SU-DHL-6 (cell line): ENCODE measurements around the gene SFXN1.

ENCODE experiments used
- H2AFZ ChIP-seq: fragments of 200-600 bp; sonication (generic); 2 replicates; pipeline ENCODE4 v1.6.1; 2014; ENCODE audit warnings: low read depth, mild to moderate bottlenecking, moderate library complexity, mixed read lengths, antibody characterized with exemption, low read length; ENCODE audit not compliant: severe bottlenecking
- H3F3A ChIP-seq: fragments of 200-600 bp; shearing (Covaris generic); 2 replicates; pipeline ENCODE4 v1.6.0; 2016; ENCODE audit warnings: antibody characterized with exemption, mild to moderate bottlenecking; ENCODE audit not compliant: insufficient read depth
- H3K27ac ChIP-seq: fragments of 200-600 bp; sonication (generic); 2 replicates; pipeline ENCODE4 v1.5.1; 2016; ENCODE audit warnings: low read depth, mild to moderate bottlenecking, low read length, moderate library complexity, mixed read lengths
- H3K27me3 ChIP-seq: fragments of 200-600 bp; sonication (generic), shearing (Covaris generic); 2 replicates; pipeline ENCODE4 v1.6.0; 2014; ENCODE audit warnings: mild to moderate bottlenecking, low read length
- H3K36me3 ChIP-seq: fragments of 200-600 bp; sonication (generic); 2 replicates; pipeline ENCODE4 v1.6.1; 2014; ENCODE audit warnings: mild to moderate bottlenecking, low read length, mixed read lengths
- H3K4me2 ChIP-seq: fragments of 300-600, 200-600 bp; shearing (Covaris generic), sonication (generic); 2 replicates; pipeline ENCODE4 v1.6.0; 2014; ENCODE audit warnings: low read length, low read depth, mild to moderate bottlenecking; ENCODE audit not compliant: poor library complexity, severe bottlenecking
- H3K4me3 ChIP-seq: fragments of 200-600 bp; sonication (generic); 2 replicates; pipeline ENCODE4 v1.5.1; 2014; ENCODE audit warnings: antibody characterized with exemption, low read length, mild to moderate bottlenecking, mixed read lengths; ENCODE audit not compliant: insufficient read depth, poor library complexity, severe bottlenecking
- H3K79me2 ChIP-seq: fragments of 200-600 bp; sonication (generic); 2 replicates; pipeline ENCODE4 v1.6.1; 2014; ENCODE audit warnings: mild to moderate bottlenecking, low read length, moderate library complexity; ENCODE audit not compliant: insufficient read depth
- H3K9ac ChIP-seq: fragments of 200-600 bp; sonication (generic); 2 replicates; pipeline ENCODE4 v1.7.0; 2014; ENCODE audit warnings: mild to moderate bottlenecking, low read length
- H3K9me2 ChIP-seq: fragments of 200-600 bp; sonication (generic); replicated peaks from 2 replicates; pipeline ENCODE4 v1.6.1; 2014; ENCODE audit warnings: low read length; ENCODE audit not compliant: insufficient read depth
- H3K9me3 ChIP-seq: fragments of 200-600 bp; sonication (generic); 2 replicates; pipeline ENCODE4 v1.6.1; 2014; ENCODE audit warnings: low read length, mixed read lengths; ENCODE audit not compliant: insufficient read depth
- H4K20me1 ChIP-seq: fragments of 200-600 bp; sonication (generic); 2 replicates; pipeline ENCODE4 v1.6.1; 2014; ENCODE audit warnings: low read depth, mild to moderate bottlenecking, antibody characterized with exemption, low read length, moderate library complexity, mixed read lengths
- EZH2phosphoT487 ChIP-seq: fragments of 200-600 bp; sonication (generic), shearing (Covaris generic); conservative IDR thresholded peaks from 2 replicates; pipeline ENCODE4 v1.6.1; 2018; ENCODE audit warnings: mild to moderate bottlenecking, antibody characterized with exemption, low read length, moderate library complexity, mixed read lengths
- TF ChIP-seq, protein P1 (sequence below): fragments of 200-600 bp; sonication (generic); IDR thresholded peaks from one replicate; pipeline ENCODE4 v1.5.1; 2017; ENCODE audit warnings: antibody characterized with exemption, mild to moderate bottlenecking, low read length, moderate library complexity; ENCODE audit not compliant: insufficient read depth, poor library complexity, severe bottlenecking

The SFXN1 gene

DNA sequence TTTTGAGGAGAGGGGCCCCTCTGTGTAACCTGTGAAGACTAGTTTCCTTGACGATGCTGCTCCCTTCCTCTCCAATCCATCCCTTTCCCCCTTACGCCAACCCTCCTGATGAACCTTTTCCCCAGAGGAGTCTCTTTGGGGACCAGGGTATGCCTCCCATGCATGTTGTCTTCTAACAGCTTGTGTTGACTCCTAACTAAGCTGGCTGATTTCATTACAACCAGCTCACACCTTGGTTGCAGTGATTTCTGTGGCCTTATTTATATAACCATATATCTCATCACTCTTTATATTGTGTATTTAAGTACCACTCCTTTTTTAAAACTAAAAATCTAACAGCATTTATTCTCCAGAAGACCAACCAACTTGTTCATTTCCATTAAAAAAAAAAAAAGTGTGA, 42.5 kb downstream of the SFXN1 start:
- no peak overlapping the region for H3K4me3 ChIP-seq
- no peak overlapping the region for H3K4me2 ChIP-seq
- no peak for TF ChIP-seq EZH2phosphoT487
- TF ChIP-seq, protein P1, sequence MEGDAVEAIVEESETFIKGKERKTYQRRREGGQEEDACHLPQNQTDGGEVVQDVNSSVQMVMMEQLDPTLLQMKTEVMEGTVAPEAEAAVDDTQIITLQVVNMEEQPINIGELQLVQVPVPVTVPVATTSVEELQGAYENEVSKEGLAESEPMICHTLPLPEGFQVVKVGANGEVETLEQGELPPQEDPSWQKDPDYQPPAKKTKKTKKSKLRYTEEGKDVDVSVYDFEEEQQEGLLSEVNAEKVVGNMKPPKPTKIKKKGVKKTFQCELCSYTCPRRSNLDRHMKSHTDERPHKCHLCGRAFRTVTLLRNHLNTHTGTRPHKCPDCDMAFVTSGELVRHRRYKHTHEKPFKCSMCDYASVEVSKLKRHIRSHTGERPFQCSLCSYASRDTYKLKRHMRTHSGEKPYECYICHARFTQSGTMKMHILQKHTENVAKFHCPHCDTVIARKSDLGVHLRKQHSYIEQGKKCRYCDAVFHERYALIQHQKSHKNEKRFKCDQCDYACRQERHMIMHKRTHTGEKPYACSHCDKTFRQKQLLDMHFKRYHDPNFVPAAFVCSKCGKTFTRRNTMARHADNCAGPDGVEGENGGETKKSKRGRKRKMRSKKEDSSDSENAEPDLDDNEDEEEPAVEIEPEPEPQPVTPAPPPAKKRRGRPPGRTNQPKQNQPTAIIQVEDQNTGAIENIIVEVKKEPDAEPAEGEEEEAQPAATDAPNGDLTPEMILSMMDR: no peak
- H2AFZ ChIP-seq: no peak overlapping the region
- H3F3A ChIP-seq: 0 out of 2 replicates have a peak, but pooled peaks cover 5% of the 10 kb centered on the region
- no peak overlapping the region for H3K9ac ChIP-seq
- no peak overlapping the region for H3K27ac ChIP-seq
- H3K9me2 ChIP-seq: no peaks in the 10 kb centered on the region
- no peaks in the 10 kb centered on the region for H3K79me2 ChIP-seq
- no peaks in the 10 kb centered on the region for H3K9me3 ChIP-seq
- no peaks in the 10 kb centered on the region for H3K27me3 ChIP-seq
- H3K36me3 ChIP-seq: peaks cover 64% of the 10 kb centered on the region
- H4K20me1 ChIP-seq: no peaks in the 10 kb centered on the region

DNA sequence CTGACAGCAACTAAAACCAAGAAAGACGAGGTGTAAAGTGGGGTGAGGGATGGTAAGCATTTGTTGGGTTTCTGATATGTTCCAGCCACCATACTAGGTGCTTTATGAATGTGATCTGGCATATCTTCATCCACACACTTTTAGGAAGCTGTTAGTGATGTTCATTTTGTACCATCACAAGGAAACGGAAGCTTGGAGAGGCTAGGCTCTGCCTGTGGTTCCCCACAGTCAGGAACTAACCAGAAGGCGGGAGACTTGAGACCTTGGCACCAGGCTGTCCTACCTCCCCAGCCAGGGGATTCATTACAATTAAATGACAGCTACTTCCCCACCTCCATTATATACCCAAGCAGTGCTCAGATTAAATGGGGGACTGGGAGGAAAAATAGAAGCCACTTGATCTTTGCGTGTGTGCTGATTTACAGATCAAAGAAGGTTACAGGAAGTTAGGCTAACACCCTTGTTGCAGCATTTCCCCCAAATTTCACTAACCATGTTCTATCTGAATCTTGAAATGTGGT, 43.0 kb downstream of the SFXN1 start:
- TF ChIP-seq, protein P1: no peak
- TF ChIP-seq EZH2phosphoT487: no peak
- Histone ChIP-seq H3K9me3 (no peaks in the 10 kb centered on the region), H3K27ac (no peak overlapping the region), H4K20me1 (no peaks in the 10 kb centered on the region), H3K4me2 (no peak overlapping the region), H3K9me2 (no peaks in the 10 kb centered on the region), H3K27me3 (no peaks in the 10 kb centered on the region), H2AFZ (no peak overlapping the region), H3F3A (0 out of 2 replicates have a peak, but pooled peaks cover 5% of the 10 kb centered on the region), H3K4me3 (no peak overlapping the region), H3K9ac (no peak overlapping the region), H3K36me3 (peaks cover 66% of the 10 kb centered on the region), H3K79me2 (no peaks in the 10 kb centered on the region)

DNA sequence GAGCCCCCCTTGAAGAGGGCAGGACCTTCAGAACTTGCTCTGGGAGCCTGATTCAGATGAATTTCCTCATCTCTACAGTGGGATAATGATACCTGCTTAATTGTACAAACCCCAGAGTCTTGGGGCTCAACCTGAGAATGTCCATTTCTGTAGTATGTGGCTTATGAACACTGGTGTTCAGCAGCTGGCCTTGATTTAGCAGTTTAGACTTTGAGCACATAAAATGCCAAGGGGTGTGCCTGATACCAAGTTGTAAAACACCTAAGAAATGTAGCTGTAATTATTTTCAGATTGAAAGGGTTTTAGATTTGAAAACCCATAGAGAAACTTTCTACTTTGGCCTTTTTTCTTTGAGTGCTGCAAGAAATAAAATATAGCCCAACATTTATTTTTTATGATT, 44.9 kb downstream of the SFXN1 start:
- Histone ChIP-seq H3K4me2 (no peak overlapping the region), H3F3A (0 out of 2 replicates have a peak, but pooled peaks cover 5% of the 10 kb centered on the region), H2AFZ (no peak overlapping the region), H3K27ac (no peak overlapping the region), H3K79me2 (no peaks in the 10 kb centered on the region), H4K20me1 (no peaks in the 10 kb centered on the region), H3K36me3 (peaks cover 58% of the 10 kb centered on the region), H3K27me3 (no peaks in the 10 kb centered on the region), H3K9me3 (no peaks in the 10 kb centered on the region), H3K9me2 (no peaks in the 10 kb centered on the region), H3K9ac (no peak overlapping the region), H3K4me3 (no peak overlapping the region)
- TF ChIP-seq, protein P1: no peak
- no peak for TF ChIP-seq EZH2phosphoT487
